ENCODE data around the gene CD63.

The CD63 gene

GRCh38 chr12:55725556-55725955 lies 3.3 kb downstream of the CD63 start:
- TF ChIP-seq CTCF (IDR thresholded peaks at IDR 0.05; ENCODE audit: low read depth, low read length): no peak
- no peak for DNase-seq (ENCODE audit: extremely low read depth, low read depth)

GRCh38 chr12:55724940-55725309 lies 3.9 kb downstream of the CD63 start:
- TF ChIP-seq CTCF (IDR thresholded peaks at IDR 0.05; ENCODE audit: low read depth, low read length): no peak
- DNase-seq (ENCODE audit: extremely low read depth, low read depth): no peak

- DNase-seq (ENCODE audit: extremely low read depth, low read depth): no peak
- peak; percentile 68 for TF ChIP-seq CTCF (IDR thresholded peaks at IDR 0.05; ENCODE audit: low read depth, low read length)
These were observed 4.4 kb downstream of the CD63 start for GRCh38 chr12:55724226-55724939.

- TF ChIP-seq CTCF (IDR thresholded peaks at IDR 0.05; ENCODE audit: low read depth, low read length): no peak
- DNase-seq (ENCODE audit: extremely low read depth, low read depth): no peak
These were observed 5.1 kb downstream of the CD63 start for GRCh38 chr12:55723516-55724225.

- TF ChIP-seq CTCF (IDR thresholded peaks at IDR 0.05; ENCODE audit: low read depth, low read length): no peak
- no peak for DNase-seq (ENCODE audit: extremely low read depth, low read depth)
These were observed 5.9 kb downstream of the CD63 start for GRCh38 chr12:55722948-55723347.

- no peak for DNase-seq (ENCODE audit: extremely low read depth, low read depth)
- TF ChIP-seq CTCF (IDR thresholded peaks at IDR 0.05; ENCODE audit: low read depth, low read length): no peak
These were observed 7.1 kb downstream of the CD63 start for GRCh38 chr12:55721601-55722213.

- peak; percentile 84 for DNase-seq (ENCODE audit: extremely low read depth, low read depth)
- TF ChIP-seq CTCF (IDR thresholded peaks at IDR 0.05; ENCODE audit: low read depth, low read length): peak; percentile 66
These were observed 7.8 kb downstream of the CD63 start for GRCh38 chr12:55720894-55721444.
